GM21423 (cell line): Measurements from ENCODE around the gene GLYATL2.
A peak's percentile ranks its signal among the peaks of the same experiment; 100 is the strongest.

Experiments
- ATAC-seq: cut with Tn5 transposase; IDR thresholded peaks from one replicate; pipeline ENCODE4 v1.9.1; 2021; ENCODE audit warnings: mild to moderate bottlenecking, moderate library complexity; ENCODE audit not compliant: unreplicated experiment

GLYATL2 gene

GRCh38 chr11:58801974-58802545 lies 42.4 kb downstream of the GLYATL2 start:
- no peak for ATAC-seq

- no peak for ATAC-seq
Measured at GRCh38 chr11:58801302-58801701, 43.2 kb downstream of the GLYATL2 start.

- no peak for ATAC-seq
Measured at GRCh38 chr11:58796333-58796732, 48.2 kb downstream of the GLYATL2 start.

- ATAC-seq, result peak; percentile 81
Measured at GRCh38 chr11:58788355-58789023, 56.0 kb downstream of the GLYATL2 start.

DNA sequence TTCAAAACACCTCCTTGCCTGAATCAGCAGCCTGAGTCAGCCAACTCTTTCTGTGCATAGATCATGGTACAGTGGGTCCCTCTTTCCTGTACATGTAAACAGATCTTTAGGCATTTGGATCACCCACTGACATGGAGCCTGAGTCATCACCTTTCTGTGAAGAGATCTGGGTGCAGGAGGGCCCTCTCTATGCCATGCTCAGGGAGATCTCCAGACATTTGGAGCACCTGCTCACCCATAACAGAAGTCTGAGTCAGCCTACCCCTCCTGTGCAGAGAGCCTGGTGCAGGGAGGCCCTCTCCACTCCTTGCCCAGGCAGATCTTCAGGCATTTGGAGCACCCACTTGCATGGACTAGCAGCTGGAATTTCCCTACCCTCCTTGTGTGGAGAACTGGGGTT lies 56.6 kb downstream of the GLYATL2 start:
- ATAC-seq, result peak; percentile 13

- no peak for ATAC-seq
Measured at GRCh38 chr11:58786693-58787092, 57.8 kb downstream of the GLYATL2 start.

DNA sequence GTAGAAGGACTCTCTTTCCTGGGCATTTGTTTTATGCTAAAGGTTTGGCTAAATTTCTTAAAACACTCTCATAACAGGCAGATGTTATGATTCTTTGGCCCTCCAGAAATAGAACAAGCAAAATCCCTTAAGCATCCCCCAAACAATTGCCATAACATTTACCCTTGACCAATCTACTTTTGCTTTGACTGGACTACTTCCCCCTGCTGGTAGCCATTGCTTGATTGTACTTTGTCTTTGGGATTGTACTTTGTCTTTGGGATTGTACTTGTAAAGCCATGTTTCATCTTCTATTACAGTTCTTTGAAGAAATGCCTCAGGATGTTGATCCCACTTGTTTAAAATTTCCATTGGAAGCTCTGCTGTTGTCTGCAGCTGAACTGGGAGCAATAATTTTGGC lies 59.5 kb downstream of the GLYATL2 start:
- ATAC-seq, result no peak
